NB4 (cell line): ENCODE measurements around the gene CAMTA1.

Experiments used
- CTCF ChIP-seq: IDR thresholded peaks from one replicate; pipeline ENCODE4 v1.5.1; 2012; ENCODE audit warnings: low read depth, low read length
- MYC ChIP-seq: IDR thresholded peaks from 2 replicates; pipeline ENCODE4 v1.6.1; 2011; ENCODE audit warnings: low read depth, low read length

- TF ChIP-seq MYC = no peak
- no peak for TF ChIP-seq CTCF
Observed at GRCh38 chr1:7558481-7558880, 773.2 kb downstream of the CAMTA1 start.
